ENCODE measurements around the gene BANK1. TPM values are rescaled to one million over a fixed set of nuclear protein-coding genes. Genes with fewer than 3 reads are reported as not detected.

Gene BANK1
- total RNA-seq, 1 experiment from 2014 or later: 3.3 TPM

- no peak for TF ChIP-seq REST (IDR thresholded peaks at IDR 0.05; ENCODE audit: insufficient read depth in 1 of 2, low read depth in 2 of 2, low read length in 1 of 2)
- no peak for TF ChIP-seq CTCF (IDR thresholded peaks at IDR 0.05)
- Histone ChIP-seq H3K36me3 (ENCODE audit: control insufficient read depth, insufficient read depth, low read length) (no peaks in the 10 kb centered on the region), H3K4me3 (ENCODE audit: low read depth in 2 of 2, low read length in 2 of 2) (no peak overlapping the region), H3K9me3 (ENCODE audit: control insufficient read depth, insufficient read depth, low read depth, low read length) (no peaks in the 10 kb centered on the region), H3K4me1 (ENCODE audit: control insufficient read depth, insufficient read depth, low read length) (no peaks in the 10 kb centered on the region), H3K27me3 (ENCODE audit: control insufficient read depth, insufficient read depth, low read length) (no peaks in the 10 kb centered on the region), H3K27ac (ENCODE audit: low read length) (no peak overlapping the region)
- DNase-seq (ENCODE audit: low read depth, low spot score) (no peak), ATAC-seq (no peak)
- no TSS peak for BruUV-seq (replicated peaks)
- ChIA-PET CTCF (no interaction called here), POLR2A (no interaction called here)
- intact Hi-C loops (cut with micrococcal nuclease; ENCODE audit: unreplicated experiment): no loop called here
- in situ Hi-C loops (cut with HindIII; ENCODE audit: low pct_unique_long_range_greater_than_20kb, low sequenced_read_pairs): no loop called here
Measured at GRCh38 chr4:101831816-101832215, 41.3 kb downstream of the BANK1 start.

- Histone ChIP-seq H3K27ac (ENCODE audit: low read length) (no peak overlapping the region), H3K4me1 (ENCODE audit: control insufficient read depth, insufficient read depth, low read length) (no peaks in the 10 kb centered on the region), H3K4me3 (ENCODE audit: low read depth in 2 of 2, low read length in 2 of 2) (no peak overlapping the region), H3K9me3 (ENCODE audit: control insufficient read depth, insufficient read depth, low read depth, low read length) (no peaks in the 10 kb centered on the region), H3K36me3 (ENCODE audit: control insufficient read depth, insufficient read depth, low read length) (no peaks in the 10 kb centered on the region), H3K27me3 (ENCODE audit: control insufficient read depth, insufficient read depth, low read length) (no peaks in the 10 kb centered on the region)
- ATAC-seq (no peak), DNase-seq (ENCODE audit: low read depth, low spot score) (no peak)
- ChIA-PET CTCF (no interaction called here), POLR2A (no interaction called here)
- in situ Hi-C loops (cut with HindIII; ENCODE audit: low pct_unique_long_range_greater_than_20kb, low sequenced_read_pairs): no loop called here
- BruUV-seq (replicated peaks): no TSS peak
- intact Hi-C loops (cut with micrococcal nuclease; ENCODE audit: unreplicated experiment): no loop called here
- TF ChIP-seq TCF7L2 (IDR thresholded peaks at IDR 0.05; ENCODE audit: low read depth, low read length): no peak
- TF ChIP-seq CTCF (IDR thresholded peaks at IDR 0.05): no peak
- TF ChIP-seq POLR2AphosphoS5 (IDR thresholded peaks at IDR 0.05; ENCODE audit: low read depth, low read length): no peak
- no peak for TF ChIP-seq REST (IDR thresholded peaks at IDR 0.05; ENCODE audit: insufficient read depth in 1 of 2, low read depth in 2 of 2, low read length in 1 of 2)
- no peak for TF ChIP-seq SIN3A (IDR thresholded peaks at IDR 0.05; ENCODE audit: borderline replicate concordance, insufficient read depth, low read depth, low read length)
Measured at GRCh38 chr4:101833480-101833879, 43.0 kb downstream of the BANK1 start.

Data from Panc1 (cell line).